ENCODE results near the gene GPR68. TPM values are rescaled to one million over a fixed set of nuclear protein-coding genes. Genes with fewer than 3 reads are reported as not detected.

GPR68 gene
- total RNA-seq, result 0.74 and 1.2 TPM in 2 replicates

GRCh38 chr14:91244501-91244901 lies at the start of gene GPR68:
Gene GPR68 (minus strand): TSS chr14:91244704. CDS start chr14:91235050, 9,654 bp downstream.
- peak; percentile 62 for DNase-seq

- no peak for DNase-seq
These were observed 49.6 kb upstream of the GPR68 start for GRCh38 chr14:91294153-91294552.

- no peak for DNase-seq
These were observed 48.8 kb upstream of the GPR68 start for GRCh38 chr14:91293281-91293680.

- no peak for DNase-seq
These were observed 48.0 kb upstream of the GPR68 start for GRCh38 chr14:91292491-91292890.

- no peak for DNase-seq
These were observed 47.4 kb upstream of the GPR68 start for GRCh38 chr14:91291786-91292405.

GRCh38 chr14:91290986-91291385 lies 46.5 kb upstream of the GPR68 start:
- no peak for DNase-seq

GRCh38 chr14:91289464-91289863 lies 45.0 kb upstream of the GPR68 start:
- no peak for DNase-seq

- no peak for DNase-seq
These were observed 44.4 kb upstream of the GPR68 start for GRCh38 chr14:91288876-91289275.

- DNase-seq, result peak; percentile 89
These were observed 42.0 kb upstream of the GPR68 start for GRCh38 chr14:91286530-91286937.

GRCh38 chr14:91284791-91285548 lies 40.5 kb upstream of the GPR68 start:
- no peak for DNase-seq

GRCh38 chr14:91284146-91284790 lies 39.8 kb upstream of the GPR68 start:
- no peak for DNase-seq

GRCh38 chr14:91283666-91284065 lies 39.2 kb upstream of the GPR68 start:
- DNase-seq, result no peak

GRCh38 chr14:91282954-91283645 lies 38.6 kb upstream of the GPR68 start:
- no peak for DNase-seq

GRCh38 chr14:91281346-91281745 lies 36.8 kb upstream of the GPR68 start:
- no peak for DNase-seq

GRCh38 chr14:91280129-91280528 lies 35.6 kb upstream of the GPR68 start:
- no peak for DNase-seq

GRCh38 chr14:91279354-91279753 lies 34.9 kb upstream of the GPR68 start:
- no peak for DNase-seq

- DNase-seq, result no peak
These were observed 33.8 kb upstream of the GPR68 start for GRCh38 chr14:91278383-91278715.

GRCh38 chr14:91277546-91278382 lies 33.3 kb upstream of the GPR68 start:
- no peak for DNase-seq

GRCh38 chr14:91274796-91275195 lies 30.3 kb upstream of the GPR68 start:
- no peak for DNase-seq

GRCh38 chr14:91273885-91274273 lies 29.4 kb upstream of the GPR68 start:
- DNase-seq, result no peak

GRCh38 chr14:91273273-91273884 lies 28.9 kb upstream of the GPR68 start:
- DNase-seq, result no peak
